Limb (tissue), 2 donors: ENCODE results near the gene UBR4.
"Not testable (repeated sequence)": the region's sequence is repeated elsewhere in the genome, so short reads cannot be mapped to it uniquely, and the experiment has no call there.

Experiments
- DNase-seq, 2 donors: peaks; one replicate each; pipeline ENCODE4 v3.0.0-alpha.2; 2016; ENCODE audit errors: extremely low spot score in 2 of 2

UBR4 gene

DNA sequence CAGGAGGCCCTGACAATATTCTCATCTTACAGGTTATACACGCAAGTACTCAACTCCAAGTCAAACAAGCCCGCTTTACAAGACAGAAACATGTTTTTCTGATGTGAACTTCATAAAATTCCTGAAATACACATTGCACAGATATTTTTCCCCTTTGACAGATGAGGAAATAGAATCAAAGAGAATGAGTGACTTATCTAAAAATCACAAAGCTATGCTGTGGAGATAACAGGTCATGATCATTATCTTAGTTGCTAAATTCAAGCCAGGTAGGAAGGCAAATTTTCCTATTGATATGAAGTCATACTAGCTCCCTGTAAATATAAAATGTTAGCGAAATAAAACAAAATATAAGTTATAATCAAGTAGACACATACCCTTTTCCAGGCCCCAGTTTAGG is 18.3 kb downstream of the UBR4 start:
- DNase-seq: no peak

DNA sequence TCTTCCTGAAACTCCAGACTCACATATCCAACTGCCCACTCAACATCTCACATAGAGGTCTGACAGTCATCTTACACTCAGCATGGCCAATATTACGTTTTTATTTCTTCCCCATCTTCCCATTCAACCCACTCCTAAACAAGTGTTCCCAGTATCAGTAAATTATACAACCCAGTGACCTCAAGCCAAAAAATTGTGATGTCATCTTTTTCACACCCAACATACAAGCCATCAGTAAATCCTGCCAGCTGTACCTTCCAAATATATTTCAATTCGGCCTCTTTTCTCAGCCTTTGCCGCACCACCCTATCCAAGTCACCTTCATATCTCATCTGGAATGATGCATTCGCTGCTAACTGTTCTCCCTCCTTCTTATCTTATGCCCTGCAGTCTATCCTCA is 19.6 kb downstream of the UBR4 start:
- DNase-seq: no peak

DNA sequence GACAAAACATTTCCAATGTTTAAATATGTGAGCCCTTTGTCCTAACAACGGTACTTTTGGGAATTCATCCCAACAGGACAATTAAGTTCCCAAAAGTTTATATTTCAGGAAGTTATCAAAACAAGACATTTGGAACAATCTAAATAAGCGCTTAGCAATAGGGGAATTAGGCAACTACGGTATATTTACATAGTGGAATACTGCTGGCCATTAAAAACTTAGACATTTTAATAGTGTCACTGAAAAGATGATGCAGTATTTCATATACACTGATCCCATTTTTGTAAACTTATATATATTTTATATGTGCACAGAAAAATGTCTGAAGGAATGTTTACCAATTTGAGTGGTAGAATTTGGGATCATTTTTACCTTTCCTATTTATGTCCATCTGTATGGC is 20.8 kb downstream of the UBR4 start:
- no peak for DNase-seq

DNA sequence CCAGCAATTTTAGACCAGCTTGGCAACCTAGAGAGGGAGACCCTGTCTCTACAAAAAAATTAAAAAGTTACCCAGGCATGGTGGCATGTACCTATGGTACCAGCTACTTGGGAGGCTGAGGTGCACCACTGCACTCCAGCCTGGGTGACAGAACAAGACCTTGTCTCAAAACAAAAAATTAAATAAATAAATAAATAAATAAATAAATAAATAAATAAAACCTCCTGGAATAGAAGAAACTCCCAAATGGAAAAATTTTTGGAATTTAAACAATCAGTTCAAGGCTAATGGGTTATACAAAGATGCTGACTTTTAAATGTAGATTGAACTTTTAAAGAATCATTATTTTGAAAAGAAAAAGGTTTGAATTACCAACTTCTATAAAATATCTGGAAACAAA is 22.2 kb downstream of the UBR4 start:
- DNase-seq: no peak

DNA sequence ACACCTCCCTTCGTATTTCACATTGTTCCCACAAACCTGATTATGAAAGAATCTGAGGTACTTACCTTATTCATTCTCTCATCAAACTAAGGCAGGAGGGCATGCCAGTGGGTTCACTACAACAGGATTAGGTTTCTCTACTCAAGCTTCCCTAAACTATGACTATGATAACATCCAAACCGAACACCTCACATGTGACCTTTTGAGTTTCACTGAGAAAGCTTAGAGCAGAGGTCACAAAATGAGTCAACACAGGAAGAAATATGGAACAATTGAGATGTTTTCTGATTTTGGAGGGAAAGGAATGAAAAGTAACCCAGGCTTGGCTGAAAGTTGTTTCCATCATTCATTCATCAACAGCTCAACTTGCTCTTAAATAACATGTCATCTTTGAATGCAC is 24.1 kb downstream of the UBR4 start:
- no peak for DNase-seq

DNA sequence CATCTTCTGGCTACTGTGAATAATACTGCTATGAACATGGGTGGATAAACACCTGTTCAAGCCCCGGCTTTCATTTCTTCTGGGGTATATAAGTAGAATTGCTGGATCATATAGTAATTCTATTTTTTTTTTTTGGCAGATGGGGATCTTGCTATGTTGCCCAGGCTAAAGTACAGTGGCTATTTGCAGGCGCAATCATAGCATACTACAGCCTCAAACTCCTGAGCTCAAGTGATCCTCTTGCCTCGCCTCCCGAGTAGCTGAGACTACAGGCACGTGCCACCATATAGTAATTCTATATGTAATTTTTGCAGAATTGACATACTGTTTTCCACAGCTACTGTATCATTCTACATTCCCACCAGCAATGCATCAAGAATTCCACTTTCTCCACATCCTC is 27.8 kb downstream of the UBR4 start:
- DNase-seq: no peak

DNA sequence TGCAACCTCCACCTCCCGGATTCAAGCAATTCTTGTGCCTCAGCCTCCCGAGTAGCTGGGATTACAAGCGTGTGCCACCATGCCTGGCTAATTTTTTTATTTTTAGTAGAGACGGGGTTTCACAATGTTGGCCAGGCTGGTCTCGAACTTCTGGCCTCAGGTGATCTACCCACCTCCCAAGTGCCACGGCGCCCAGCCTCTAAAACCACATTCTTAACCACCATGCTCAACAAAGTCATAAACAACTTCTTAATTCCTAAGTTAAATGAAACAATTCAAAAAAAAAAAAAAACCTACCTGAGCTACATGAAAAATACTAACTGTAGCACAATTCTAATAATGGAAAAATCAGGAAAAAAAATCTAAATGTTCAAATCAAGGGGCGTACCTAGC is 29.8 kb downstream of the UBR4 start:
- DNase-seq: not testable (repeated sequence)

DNA sequence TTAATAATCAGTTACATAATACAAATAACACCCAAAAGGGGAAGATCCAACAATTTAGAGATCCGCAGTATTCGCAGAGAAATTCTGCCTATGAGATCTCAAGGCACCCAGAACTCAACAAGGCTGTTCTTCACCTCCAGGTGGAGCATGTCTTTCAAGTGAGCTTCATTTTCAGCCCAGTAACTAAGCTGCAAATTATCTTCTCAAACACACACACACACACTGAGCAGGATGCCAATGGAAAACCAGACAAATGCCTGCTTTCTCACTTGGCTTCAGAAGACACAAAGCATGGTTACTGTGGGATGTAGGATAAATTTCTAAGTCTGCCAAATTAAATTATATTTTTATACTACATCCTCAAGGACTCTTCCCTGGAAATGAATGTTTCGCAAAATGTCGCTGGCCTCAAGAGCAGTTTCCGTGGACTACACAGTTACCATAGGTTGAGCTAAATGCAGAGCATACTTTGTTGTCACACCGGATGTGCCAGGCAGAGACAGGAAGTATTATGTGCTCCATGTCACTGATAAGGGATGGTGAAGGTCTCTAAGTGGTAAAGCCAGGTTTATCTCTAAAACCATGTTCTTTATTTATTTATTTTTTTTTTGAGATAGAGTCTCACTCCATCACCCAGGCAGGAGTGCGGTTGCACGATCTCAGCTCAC is 30.3 kb downstream of the UBR4 start:
- no peak for DNase-seq

DNA sequence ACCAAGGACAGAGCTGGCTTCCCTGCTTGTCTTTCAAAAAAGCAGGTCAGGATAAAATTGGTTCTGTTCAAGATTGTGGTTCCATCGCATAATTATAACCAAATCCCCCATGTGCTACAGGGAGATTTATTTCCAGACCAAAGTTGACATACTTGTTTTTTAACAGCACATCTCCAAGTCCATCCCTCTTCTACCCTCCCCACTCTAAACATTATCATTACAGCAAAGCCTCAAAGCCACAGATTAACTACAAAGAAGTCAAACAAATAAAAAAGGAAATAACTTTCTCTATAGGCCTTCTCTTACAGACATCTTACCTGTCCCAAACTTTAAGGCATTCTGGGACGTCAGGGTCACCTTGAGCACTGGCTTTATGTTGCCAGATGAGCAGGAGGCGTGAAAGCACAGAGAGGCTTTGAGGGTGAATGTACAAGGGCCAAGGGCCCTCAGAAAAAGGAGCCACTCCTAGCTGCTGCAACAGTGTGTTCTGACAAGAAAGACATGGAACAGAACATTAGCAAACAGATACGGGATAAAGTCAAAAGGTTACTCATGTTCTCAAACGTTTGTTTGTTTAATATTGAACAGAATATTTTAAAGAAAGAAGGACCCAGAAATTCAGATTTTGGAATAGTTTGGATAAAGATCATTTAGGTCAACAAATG is 31.2 kb downstream of the UBR4 start:
- no peak for DNase-seq

DNA sequence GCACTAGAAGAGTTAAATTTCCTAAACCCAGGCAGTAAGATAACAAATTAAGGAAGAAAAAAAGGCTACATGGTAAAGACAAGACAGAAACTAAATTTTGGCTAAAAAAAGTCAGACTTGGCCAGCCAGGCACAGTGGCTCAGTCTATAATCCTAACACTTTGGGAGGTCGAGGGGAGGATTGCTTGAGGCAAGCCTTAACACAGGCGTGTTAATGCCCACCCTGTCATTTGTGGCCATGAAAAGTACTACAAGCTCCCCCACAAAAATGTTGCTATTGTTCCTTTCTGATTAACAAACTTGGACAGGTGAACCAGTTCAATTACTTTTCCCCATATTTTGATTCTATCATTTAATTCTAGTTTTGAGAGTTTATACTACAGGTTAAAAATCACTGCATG is 32.3 kb downstream of the UBR4 start:
- no peak for DNase-seq

DNA sequence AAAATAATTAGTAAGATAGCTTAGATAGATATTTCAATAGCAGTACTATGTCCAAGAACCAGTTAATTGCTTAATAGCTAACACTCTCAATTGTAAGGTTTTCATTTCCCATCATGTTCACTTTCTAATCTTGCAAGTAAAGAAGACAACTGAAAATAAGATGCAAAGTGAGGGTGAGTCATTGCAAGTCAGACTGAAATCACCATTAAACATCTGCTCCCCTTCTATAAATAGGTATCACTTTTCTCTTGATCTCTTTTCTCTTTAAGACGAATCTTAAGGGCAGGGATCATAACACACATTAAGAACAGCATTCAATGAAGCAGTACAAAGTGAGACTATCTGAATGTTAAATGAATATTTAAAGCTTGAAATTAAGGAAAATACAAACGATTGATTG is 40.4 kb downstream of the UBR4 start:
- no peak for DNase-seq

DNA sequence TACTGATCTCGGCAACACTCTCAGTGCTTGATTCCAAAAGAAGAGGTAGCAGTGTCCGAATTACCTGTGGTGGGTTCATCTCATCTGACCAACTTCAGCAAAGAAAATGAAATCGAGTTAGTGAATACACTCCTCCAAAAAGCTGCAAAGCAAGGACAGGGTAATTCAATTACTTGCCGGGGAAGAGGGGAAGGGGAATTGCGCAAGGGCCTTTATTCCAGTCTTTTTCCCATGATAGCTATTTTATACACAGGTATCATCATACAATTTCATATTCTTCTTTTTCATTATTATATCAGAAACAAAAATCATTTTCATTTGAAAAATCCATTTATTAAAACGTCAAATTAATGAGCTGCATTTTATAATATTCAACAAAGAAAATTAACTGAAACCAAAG is 42.9 kb downstream of the UBR4 start:
- DNase-seq: no peak

DNA sequence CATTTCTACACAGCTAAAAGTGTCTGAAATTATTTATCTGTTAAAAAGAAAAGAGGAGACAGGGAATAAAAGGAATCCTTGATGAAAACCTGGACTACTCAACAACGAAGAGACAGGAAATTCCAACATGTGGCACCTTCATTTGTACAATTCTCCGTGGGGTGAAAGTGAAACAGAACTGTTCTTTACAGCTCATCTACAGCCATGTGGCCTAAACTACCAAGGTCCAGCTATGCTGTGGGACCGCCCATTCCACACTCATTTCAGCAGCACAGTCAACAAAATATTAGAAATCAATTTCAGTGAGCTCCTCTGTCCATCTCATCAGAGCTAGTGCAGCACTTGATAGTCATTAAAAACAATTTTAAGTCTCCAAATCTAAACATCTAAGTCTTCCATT is 44.0 kb downstream of the UBR4 start:
- DNase-seq: no peak

DNA sequence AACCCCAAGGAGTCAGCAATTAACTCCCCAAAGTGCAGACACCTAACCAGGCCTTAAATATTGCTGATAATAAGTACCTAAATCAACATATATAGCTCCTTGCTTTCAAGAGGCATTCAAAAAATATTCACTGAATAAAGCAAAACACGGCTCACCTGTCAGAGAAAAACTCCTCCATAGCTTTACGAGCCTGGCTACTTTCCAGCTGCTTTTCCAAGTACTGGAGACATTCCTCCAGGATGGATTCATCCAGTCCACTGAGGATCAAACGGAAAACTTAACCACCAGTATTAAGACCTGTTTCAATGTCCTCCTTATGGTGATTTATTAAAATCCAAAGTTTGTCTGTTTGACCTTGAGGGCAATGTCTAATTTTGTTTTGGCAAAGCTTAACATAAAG is 44.6 kb downstream of the UBR4 start:
- no peak for DNase-seq

DNA sequence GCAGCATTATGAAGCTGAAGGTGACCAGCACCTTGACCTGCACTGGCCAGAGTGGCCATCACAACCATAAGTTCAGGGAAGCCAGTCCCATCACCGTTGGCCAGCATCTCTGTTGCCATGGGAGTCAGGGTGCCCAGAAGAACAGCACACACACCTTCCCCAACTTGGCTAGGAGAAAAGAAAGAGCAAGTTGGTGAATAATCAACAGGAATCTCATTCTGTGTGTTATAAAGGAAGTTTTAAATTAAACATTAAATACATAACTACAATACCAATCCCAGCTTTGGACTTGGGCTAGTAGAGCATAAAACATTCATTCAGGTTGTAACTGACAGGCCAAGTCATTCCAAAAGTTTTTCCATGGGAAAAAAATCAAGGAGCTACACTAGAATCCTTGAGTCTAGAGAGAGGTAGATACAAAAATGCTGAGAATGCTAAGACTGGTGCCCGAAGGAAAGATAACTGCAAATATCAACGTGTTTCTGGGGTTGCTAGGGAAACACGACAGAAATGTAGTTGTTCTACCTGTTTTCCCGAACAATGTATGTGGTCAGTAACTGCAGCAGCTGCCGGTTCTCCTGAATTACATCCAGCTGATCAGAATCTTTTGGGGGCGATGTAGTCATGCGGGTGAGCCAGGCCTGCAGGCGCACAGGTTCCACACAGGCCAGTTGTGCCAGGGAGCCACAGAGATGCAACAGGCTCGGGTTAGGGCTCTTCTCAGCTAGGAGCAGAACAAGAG is 45.6 kb downstream of the UBR4 start:
- no peak for DNase-seq

DNA sequence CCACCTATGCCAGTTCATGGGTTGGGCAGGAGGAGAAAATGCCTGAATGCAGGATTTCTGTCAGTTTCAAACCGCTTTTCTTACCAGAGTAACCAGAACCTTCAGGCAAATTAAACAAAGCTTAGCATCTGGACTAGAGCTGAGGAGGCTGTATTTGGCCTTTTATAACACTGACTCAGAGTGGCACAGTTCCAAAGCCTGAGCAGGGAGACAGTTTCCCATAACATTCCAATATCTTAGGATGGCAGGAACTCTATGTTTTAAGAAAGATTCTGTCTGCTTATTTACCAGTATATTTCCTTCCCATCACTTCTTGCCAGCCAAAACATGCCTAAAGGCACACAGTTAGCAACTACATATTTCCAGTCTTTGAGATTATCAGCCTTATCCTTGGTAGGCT is 46.8 kb downstream of the UBR4 start:
- DNase-seq: no peak

DNA sequence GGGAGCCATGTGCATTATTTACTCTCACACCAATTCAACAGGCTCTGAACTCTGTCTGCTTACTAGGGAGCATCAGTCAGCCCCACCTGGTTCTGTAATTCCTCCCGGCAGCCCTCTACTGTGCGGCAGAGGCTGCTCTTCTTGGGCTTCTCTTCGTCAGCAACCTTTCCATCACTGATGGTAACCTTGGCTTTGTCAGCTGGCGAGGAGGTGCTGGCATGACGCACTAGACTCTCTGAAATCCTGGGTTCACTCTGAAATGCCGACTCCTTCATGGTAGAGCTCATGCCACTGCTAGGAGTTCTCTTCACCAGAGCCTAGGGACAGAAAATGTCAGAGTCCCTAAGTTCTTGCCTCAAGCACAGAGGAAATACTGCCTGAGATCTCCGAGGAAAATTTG is 49.2 kb downstream of the UBR4 start:
- no peak for DNase-seq

DNA sequence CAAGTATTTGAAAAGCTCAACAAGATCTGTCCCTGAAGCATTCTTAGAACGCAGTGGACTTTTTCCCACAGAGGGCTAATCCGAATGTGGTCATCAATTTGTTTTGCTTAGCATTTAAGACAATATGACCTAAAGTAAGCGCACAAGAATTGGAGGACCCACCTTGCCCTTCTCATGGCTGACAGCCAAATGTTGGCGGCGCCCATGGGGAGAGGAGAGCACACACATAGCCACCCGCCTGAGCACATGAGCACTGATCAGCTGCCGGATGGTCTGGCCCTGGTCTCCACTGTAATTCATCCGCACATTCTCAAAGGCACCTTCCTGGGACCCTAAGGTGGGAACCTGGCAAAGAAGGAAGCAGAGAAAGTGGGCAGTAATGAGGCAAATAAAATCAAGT is 52.4 kb downstream of the UBR4 start:
- DNase-seq: no peak

DNA sequence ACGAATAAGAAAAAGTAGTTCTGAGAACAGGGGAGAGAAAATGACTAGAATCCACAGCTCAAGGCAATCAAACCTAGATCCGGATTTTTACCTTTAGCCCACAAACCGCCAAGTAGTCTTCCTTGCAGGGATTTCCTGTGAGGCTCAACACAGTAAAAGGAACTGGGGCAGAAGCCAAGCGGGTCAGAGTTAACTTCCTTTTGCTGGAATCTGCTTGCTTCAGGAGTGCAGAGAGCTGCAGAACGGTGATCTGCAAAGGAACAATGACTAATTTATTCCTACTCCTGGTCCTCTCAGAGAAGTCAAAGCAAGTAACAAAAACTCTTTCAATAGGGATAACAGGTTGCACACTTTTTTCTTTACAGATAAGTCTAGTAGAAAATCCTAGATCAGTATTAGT is 53.4 kb downstream of the UBR4 start:
- peak in 1 of 2 donors; percentile 8 for DNase-seq

DNA sequence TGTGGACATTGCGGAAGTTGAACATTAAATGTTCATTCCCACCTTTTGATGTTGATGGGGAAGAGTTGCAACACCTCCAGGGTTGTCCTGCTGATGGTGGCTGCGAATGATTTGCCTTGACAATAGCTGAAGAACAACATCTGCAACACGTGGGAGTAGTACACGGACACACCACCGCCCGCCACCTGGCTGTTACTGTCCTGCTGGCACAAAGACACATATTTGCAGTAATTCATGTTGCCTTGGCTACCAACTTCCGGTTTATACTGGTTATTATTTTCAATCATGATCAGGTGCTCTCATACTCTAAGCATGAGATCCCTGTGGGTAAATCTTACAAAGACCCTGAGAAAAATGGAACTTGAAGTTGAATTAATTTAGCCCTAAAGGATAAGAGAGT is 55.2 kb downstream of the UBR4 start:
- DNase-seq: no peak

DNA sequence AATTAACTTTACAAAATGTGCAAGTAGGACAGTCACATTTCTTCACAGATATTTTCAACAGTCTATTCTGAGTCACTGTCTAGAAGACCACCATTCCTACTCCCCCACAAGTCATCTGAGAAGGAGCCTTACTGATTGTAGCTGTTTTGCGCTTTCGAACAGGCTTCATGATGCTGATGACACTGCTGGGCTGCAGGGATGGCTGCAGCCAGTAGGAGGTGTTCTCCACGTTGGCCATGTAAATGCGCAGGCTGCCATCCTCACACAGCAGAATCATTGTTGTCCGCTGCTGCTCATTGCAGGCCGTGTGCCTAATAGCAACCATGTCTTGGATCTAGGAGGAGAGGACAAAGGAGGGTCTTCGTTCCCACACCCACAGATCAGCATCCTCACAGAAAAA is 56.9 kb downstream of the UBR4 start:
- no peak for DNase-seq

DNA sequence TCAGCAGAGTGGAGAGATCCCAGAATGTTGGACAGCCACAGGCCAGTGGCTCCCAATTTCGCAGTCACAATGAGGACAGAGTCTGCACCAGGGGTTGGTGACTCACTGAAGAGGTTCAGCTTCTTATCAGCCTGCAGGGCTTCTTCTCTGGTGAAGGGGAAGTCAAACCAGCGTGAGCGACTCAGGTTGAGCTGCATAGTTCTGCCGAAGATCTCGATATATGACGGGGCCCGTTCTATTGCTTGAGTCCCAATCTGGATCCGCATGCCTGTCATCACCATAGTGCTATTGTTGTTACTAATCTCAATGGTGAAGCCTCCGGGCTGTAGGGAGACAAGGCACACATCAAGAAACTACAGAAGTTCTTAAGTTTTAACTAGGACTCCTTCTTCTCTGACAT is 58.5 kb downstream of the UBR4 start:
- DNase-seq: no peak

DNA sequence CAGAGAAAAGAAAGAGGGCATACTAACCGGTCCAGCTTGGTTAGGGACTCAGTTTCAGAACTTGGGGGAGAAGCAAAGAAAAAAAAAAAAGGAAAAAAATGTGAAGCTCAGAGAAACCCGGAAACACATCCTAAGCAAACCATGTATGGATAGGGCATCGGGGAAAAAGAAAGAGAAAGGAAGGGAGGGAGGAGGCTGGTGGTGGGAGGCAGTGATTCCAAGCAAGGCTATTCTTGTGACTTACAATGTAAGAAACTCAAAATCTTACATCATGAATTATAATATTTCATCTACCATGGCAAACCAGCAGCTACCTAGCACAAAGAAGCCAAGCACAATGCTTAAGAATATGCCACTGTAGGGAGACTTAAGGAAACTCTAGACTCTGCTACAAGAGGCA is 60.3 kb downstream of the UBR4 start:
- DNase-seq: no peak
